GM23338 (cell line): ENCODE data around the gene P3H4. TPM values are rescaled to one million over a fixed set of nuclear protein-coding genes. Genes with fewer than 3 reads are reported as not detected.

Source experiments
- ATAC-seq: fragments of 200-7000 bp; cut with Tn5 transposase; 3 replicates; pipeline ENCODE4 v1.9.1; 2020
- DNase-seq: peaks from one replicate; pipeline ENCODE4 v3.0.0-alpha.2; 2015; ENCODE audit warnings: low spot score
- H2AFZ ChIP-seq: fragments of 200-600 bp; sonication (generic); 2 replicates; pipeline ENCODE4 v1.8.0; 2016; ENCODE audit warnings: antibody characterized with exemption, mild to moderate bottlenecking, moderate library complexity
- H3F3A ChIP-seq: fragments of 200-600 bp; sonication (generic); replicated peaks from 2 replicates; pipeline ENCODE4 v1.8.0; 2017; ENCODE audit warnings: antibody characterized with exemption, mixed run types, low read depth
- H3K27ac ChIP-seq: fragments of 200-600 bp; sonication (generic); 2 replicates; pipeline ENCODE4 v1.6.1; 2016; ENCODE audit warnings: low read depth
- H3K27me3 ChIP-seq: fragments of 200-600 bp; sonication (generic); 2 replicates; pipeline ENCODE4 v1.8.0; 2016; ENCODE audit warnings: mild to moderate bottlenecking, mixed run types, moderate library complexity; ENCODE audit not compliant: insufficient read depth
- H3K36me3 ChIP-seq: fragments of 200-600 bp; sonication (generic); 2 replicates; pipeline ENCODE4 v1.8.0; 2016; ENCODE audit warnings: mild to moderate bottlenecking; ENCODE audit not compliant: insufficient read depth
- H3K4me1 ChIP-seq: fragments of 200-600 bp; sonication (generic); 2 replicates; pipeline ENCODE4 v1.8.0; 2016; ENCODE audit warnings: mild to moderate bottlenecking, moderate library complexity; ENCODE audit not compliant: insufficient read depth
- H3K4me2 ChIP-seq: fragments of 200-600 bp; sonication (generic); 2 replicates; pipeline ENCODE4 v1.7.1; 2017; ENCODE audit warnings: mixed run types
- H3K4me3 ChIP-seq: fragments of 200-600 bp; sonication (generic); 2 replicates; pipeline ENCODE4 v1.6.1; 2016; ENCODE audit warnings: mixed run types
- H3K79me2 ChIP-seq: fragments of 200-600 bp; sonication (generic); replicated peaks from 2 replicates; pipeline ENCODE4 v1.8.0; 2017; ENCODE audit warnings: mild to moderate bottlenecking; ENCODE audit not compliant: insufficient read depth
- H3K9me2 ChIP-seq: fragments of 200-600 bp; sonication (generic); 2 replicates; pipeline ENCODE4 v1.8.0; 2017; ENCODE audit not compliant: insufficient read depth
- H4K20me1 ChIP-seq: fragments of 200-600 bp; sonication (generic); replicated peaks from 2 replicates; pipeline ENCODE4 v1.8.0; 2017; ENCODE audit warnings: mild to moderate bottlenecking; ENCODE audit not compliant: insufficient read depth
- H3K27ac Mint-ChIP-seq: 2 replicates; pipeline ENCODE4 v1.8.0; 2020; ENCODE audit warnings: inconsistent platforms, mild to moderate bottlenecking, moderate library complexity, mixed read lengths
- H3K27me3 Mint-ChIP-seq: 3 replicates; pipeline ENCODE4 v1.8.0; 2022; ENCODE audit warnings: low read depth, mild to moderate bottlenecking, moderate library complexity, mixed read lengths, inconsistent platforms; ENCODE audit not compliant: insufficient read depth, poor library complexity
- H3K36me3 Mint-ChIP-seq: 3 replicates; pipeline ENCODE4 v1.8.0; 2021; ENCODE audit warnings: low read depth, mild to moderate bottlenecking, inconsistent platforms, moderate library complexity, mixed read lengths
- H3K4me1 Mint-ChIP-seq: 3 replicates; pipeline ENCODE4 v1.8.0; 2020; ENCODE audit warnings: mild to moderate bottlenecking, inconsistent platforms, mixed read lengths
- H3K4me3 Mint-ChIP-seq: 3 replicates; pipeline ENCODE4 v1.8.0; 2021; ENCODE audit warnings: moderate library complexity, mild to moderate bottlenecking, inconsistent platforms, mixed read lengths
- H3K9me3 Mint-ChIP-seq: 3 replicates; pipeline ENCODE4 v1.8.0; 2020; ENCODE audit warnings: moderate library complexity, mild to moderate bottlenecking, inconsistent platforms, mixed read lengths
- ETS1 ChIP-seq: IDR thresholded peaks from 2 replicates; pipeline ENCODE4 v1.6.1; 2016; ENCODE audit warnings: antibody characterized with exemption
- EZH2 ChIP-seq: fragments of 200-600 bp; sonication (generic); IDR thresholded peaks from one replicate; pipeline ENCODE4 v1.8.0; 2017; ENCODE audit warnings: antibody characterized with exemption, mild to moderate bottlenecking, low read depth; ENCODE audit not compliant: unreplicated experiment
- EZH2phosphoT487 ChIP-seq: fragments of 200-600 bp; sonication (generic); IDR thresholded peaks from one replicate; pipeline ENCODE4 v1.8.1; 2018; ENCODE audit warnings: antibody characterized with exemption; ENCODE audit not compliant: unreplicated experiment
- JUNB ChIP-seq: IDR thresholded peaks from one replicate; pipeline ENCODE4 v1.6.1; 2016; ENCODE audit warnings: antibody characterized with exemption; ENCODE audit not compliant: unreplicated experiment
- NANOG ChIP-seq: IDR thresholded peaks from 2 replicates; pipeline ENCODE4 v1.6.1; 2016; ENCODE audit warnings: antibody characterized with exemption, borderline replicate concordance
- POLR2AphosphoS5 ChIP-seq: IDR thresholded peaks from 2 replicates; pipeline ENCODE4 v1.6.1; 2016; ENCODE audit warnings: antibody characterized with exemption, low read depth
- ZNF114 ChIP-seq: fragments of 250-450 bp; sonication (Bioruptor Pico); IDR thresholded peaks from 2 replicates; pipeline ENCODE4 v1.5.0; 2020; ENCODE audit warnings: mild to moderate bottlenecking, moderate library complexity
- ZNF331 ChIP-seq: fragments of 250-450 bp; sonication (Bioruptor Pico); IDR thresholded peaks from 2 replicates; pipeline ENCODE4 v1.5.0; 2020; ENCODE audit warnings: low read depth, mild to moderate bottlenecking, moderate library complexity
- polyA plus RNA-seq: library from polyadenylated mRNA; unstranded; fragments of >200 nt; fragmentation: Nextera tagmentation; extraction: Ambion mirVana; gene quantifications from 2 replicates; pipeline ENCODE4 v1.2.1, GENCODE V29; 2016
- total RNA-seq: library from RNA; depleted of rRNA; stranded (reverse); fragments of >200 nt; shearing (Covaris generic); gene quantifications from 2 replicates; pipeline ENCODE4 v1.2.3, GENCODE V29; 2014
- TF ChIP-seq, protein P1 (sequence below), 2 experiments: fragments of 200-600 bp in 1 of 2; sonication (generic) in 1 of 2; conservative IDR thresholded peaks; 2 replicates each; pipeline versions ENCODE4 v1.5.1 to v1.6.1; 2016 to 2017; ENCODE audit warnings: antibody characterized with exemption in 2 of 2, low read depth in 2 of 2, mild to moderate bottlenecking in 2 of 2, moderate library complexity in 1 of 2
- TF ChIP-seq, protein P2 (sequence below): fragments of 250-450 bp; sonication (Bioruptor Pico); IDR thresholded peaks from 2 replicates; pipeline ENCODE4 v1.5.0; 2020; ENCODE audit warnings: mild to moderate bottlenecking, moderate library complexity

P3H4 gene
- total and polyA plus RNA-seq, 2 experiments from 2014 or later = 16.0 to 33.3 TPM

DNA sequence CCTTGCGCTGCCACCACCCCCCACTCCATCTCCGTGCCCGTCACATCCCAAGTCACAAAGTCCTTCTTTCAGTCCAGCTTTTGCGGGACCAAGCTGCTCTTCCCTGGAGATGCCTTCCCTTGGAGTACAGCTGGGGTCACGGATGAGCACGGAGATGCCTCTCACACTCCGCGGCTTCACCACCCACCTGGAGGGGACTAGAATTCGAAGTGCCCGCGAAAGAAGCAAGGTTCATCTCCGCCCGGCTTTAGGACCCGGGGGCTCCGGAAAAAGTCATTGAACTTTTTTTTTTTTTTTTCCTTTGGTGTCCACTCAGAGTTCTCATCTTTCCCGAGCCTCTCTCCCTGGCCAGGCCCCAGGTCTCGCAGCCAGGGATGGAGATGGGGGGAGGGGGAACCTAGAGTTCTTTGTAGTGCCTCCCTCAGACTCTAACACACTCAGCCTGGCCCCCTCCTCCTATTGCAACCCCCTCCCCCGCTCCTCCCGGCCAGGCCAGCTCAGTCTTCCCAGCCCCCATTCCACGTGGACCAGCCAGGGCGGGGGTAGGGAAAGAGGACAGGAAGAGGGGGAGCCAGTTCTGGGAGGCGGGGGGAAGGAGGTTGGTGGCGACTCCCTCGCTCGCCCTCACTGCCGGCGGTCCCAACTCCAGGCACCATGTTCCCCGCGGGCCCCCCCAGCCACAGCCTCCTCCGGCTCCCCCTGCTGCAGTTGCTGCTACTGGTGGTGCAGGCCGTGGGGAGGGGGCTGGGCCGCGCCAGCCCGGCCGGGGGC lies 817 bp upstream of the P3H4 start, which contains the start of gene FKBP10 (continued):
- TF ChIP-seq ZNF331 (CRISPR knock-in tag) (no peak), ZNF114 (CRISPR knock-in tag) (no peak), POLR2AphosphoS5 (peak; percentile 71), NANOG (no peak)
- TF ChIP-seq, protein P1, sequence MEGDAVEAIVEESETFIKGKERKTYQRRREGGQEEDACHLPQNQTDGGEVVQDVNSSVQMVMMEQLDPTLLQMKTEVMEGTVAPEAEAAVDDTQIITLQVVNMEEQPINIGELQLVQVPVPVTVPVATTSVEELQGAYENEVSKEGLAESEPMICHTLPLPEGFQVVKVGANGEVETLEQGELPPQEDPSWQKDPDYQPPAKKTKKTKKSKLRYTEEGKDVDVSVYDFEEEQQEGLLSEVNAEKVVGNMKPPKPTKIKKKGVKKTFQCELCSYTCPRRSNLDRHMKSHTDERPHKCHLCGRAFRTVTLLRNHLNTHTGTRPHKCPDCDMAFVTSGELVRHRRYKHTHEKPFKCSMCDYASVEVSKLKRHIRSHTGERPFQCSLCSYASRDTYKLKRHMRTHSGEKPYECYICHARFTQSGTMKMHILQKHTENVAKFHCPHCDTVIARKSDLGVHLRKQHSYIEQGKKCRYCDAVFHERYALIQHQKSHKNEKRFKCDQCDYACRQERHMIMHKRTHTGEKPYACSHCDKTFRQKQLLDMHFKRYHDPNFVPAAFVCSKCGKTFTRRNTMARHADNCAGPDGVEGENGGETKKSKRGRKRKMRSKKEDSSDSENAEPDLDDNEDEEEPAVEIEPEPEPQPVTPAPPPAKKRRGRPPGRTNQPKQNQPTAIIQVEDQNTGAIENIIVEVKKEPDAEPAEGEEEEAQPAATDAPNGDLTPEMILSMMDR (conservative IDR thresholded peaks at IDR 0.05; ENCODE audit: low read depth in 2 of 2) = no peak

- Mint-ChIP-seq H3K9me3 (peaks cover 9% of the 10 kb centered on the region; the same call in 2 of the 3 replicates), H3K36me3 (peaks cover 32% of the 10 kb centered on the region), H3K27me3 (peaks cover 22% of the 10 kb centered on the region), H3K4me3 (peak overlapping the region; percentile 76), H3K27ac (no peak overlapping the region), H3K4me1 (peaks cover 19% of the 10 kb centered on the region)
- Histone ChIP-seq H3K4me1 (peaks cover 28% of the 10 kb centered on the region), H3K79me2 (peaks cover 38% of the 10 kb centered on the region), H3F3A (peaks cover 12% of the 10 kb centered on the region), H3K4me2 (peak overlapping the region; percentile 98), H3K36me3 (no peaks in the 10 kb centered on the region), H4K20me1 (no peaks in the 10 kb centered on the region), H3K4me3 (peak overlapping the region; percentile 98), H3K27me3 (peaks cover 9% of the 10 kb centered on the region), H3K27ac (no peak overlapping the region), H2AFZ (peak overlapping the region; percentile 59; the same call in 1 of the 2 replicates), H3K9me2 (no peaks in the 10 kb centered on the region)
- ATAC-seq (peak; percentile 13), DNase-seq (peak; percentile 58)
- TF ChIP-seq, protein P2, sequence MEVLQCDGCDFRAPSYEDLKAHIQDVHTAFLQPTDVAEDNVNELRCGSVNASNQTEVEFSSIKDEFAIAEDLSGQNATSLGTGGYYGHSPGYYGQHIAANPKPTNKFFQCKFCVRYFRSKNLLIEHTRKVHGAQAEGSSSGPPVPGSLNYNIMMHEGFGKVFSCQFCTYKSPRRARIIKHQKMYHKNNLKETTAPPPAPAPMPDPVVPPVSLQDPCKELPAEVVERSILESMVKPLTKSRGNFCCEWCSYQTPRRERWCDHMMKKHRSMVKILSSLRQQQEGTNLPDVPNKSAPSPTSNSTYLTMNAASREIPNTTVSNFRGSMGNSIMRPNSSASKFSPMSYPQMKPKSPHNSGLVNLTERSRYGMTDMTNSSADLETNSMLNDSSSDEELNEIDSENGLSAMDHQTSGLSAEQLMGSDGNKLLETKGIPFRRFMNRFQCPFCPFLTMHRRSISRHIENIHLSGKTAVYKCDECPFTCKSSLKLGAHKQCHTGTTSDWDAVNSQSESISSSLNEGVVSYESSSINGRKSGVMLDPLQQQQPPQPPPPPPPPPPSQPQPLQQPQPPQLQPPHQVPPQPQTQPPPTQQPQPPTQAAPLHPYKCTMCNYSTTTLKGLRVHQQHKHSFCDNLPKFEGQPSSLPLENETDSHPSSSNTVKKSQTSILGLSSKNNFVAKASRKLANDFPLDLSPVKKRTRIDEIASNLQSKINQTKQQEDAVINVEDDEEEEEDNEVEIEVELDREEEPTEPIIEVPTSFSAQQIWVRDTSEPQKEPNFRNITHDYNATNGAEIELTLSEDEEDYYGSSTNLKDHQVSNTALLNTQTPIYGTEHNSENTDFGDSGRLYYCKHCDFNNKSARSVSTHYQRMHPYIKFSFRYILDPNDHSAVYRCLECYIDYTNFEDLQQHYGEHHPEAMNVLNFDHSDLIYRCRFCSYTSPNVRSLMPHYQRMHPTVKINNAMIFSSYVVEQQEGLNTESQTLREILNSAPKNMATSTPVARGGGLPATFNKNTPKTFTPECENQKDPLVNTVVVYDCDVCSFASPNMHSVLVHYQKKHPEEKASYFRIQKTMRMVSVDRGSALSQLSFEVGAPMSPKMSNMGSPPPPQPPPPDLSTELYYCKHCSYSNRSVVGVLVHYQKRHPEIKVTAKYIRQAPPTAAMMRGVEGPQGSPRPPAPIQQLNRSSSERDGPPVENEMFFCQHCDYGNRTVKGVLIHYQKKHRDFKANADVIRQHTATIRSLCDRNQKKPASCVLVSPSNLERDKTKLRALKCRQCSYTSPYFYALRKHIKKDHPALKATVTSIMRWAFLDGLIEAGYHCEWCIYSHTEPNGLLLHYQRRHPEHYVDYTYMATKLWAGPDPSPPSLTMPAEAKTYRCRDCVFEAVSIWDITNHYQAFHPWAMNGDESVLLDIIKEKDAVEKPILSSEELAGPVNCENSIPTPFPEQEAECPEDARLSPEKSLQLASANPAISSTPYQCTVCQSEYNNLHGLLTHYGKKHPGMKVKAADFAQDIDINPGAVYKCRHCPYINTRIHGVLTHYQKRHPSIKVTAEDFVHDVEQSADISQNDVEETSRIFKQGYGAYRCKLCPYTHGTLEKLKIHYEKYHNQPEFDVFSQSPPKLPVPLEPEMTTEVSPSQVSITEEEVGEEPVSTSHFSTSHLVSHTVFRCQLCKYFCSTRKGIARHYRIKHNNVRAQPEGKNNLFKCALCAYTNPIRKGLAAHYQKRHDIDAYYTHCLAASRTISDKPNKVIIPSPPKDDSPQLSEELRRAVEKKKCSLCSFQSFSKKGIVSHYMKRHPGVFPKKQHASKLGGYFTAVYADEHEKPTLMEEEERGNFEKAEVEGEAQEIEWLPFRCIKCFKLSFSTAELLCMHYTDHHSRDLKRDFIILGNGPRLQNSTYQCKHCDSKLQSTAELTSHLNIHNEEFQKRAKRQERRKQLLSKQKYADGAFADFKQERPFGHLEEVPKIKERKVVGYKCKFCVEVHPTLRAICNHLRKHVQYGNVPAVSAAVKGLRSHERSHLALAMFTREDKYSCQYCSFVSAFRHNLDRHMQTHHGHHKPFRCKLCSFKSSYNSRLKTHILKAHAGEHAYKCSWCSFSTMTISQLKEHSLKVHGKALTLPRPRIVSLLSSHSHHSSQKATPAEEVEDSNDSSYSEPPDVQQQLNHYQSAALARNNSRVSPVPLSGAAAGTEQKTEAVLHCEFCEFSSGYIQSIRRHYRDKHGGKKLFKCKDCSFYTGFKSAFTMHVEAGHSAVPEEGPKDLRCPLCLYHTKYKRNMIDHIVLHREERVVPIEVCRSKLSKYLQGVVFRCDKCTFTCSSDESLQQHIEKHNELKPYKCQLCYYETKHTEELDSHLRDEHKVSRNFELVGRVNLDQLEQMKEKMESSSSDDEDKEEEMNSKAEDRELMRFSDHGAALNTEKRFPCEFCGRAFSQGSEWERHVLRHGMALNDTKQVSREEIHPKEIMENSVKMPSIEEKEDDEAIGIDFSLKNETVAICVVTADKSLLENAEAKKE (CRISPR knock-in tag) = no peak
- TF ChIP-seq NANOG = no peak
- TF ChIP-seq, protein P1 (conservative IDR thresholded peaks at IDR 0.05; ENCODE audit: low read depth in 2 of 2) = no peak
- TF ChIP-seq ZNF331 (CRISPR knock-in tag) = no peak
- no peak for TF ChIP-seq EZH2phosphoT487
- no peak for TF ChIP-seq JUNB
- no peak for TF ChIP-seq EZH2
- no peak for TF ChIP-seq POLR2AphosphoS5
- TF ChIP-seq ETS1 = no peak
- no peak for TF ChIP-seq ZNF114 (CRISPR knock-in tag)
Observed at GRCh38 chr17:41810659-41811548, 845 bp downstream of the P3H4 start.
